HG02678 (cell line): ENCODE measurements around the gene BBOF1.

Experiments
- ATAC-seq: cut with Tn5 transposase; IDR thresholded peaks from one replicate; pipeline ENCODE4 v1.9.1; 2021; ENCODE audit warnings: mild to moderate bottlenecking, moderate library complexity; ENCODE audit not compliant: unreplicated experiment

BBOF1 gene

GRCh38 chr14:74019408-74020137 lies 424 bp downstream of the BBOF1 start:
- no peak for ATAC-seq

- no peak for ATAC-seq
Observed at GRCh38 chr14:74022346-74022745, 3.2 kb downstream of the BBOF1 start.

GRCh38 chr14:74029136-74029535 lies 10.0 kb downstream of the BBOF1 start:
- no peak for ATAC-seq

GRCh38 chr14:74034572-74034971 lies 15.4 kb downstream of the BBOF1 start:
- no peak for ATAC-seq

- ATAC-seq, result no peak
Observed at GRCh38 chr14:74035556-74035955, 16.4 kb downstream of the BBOF1 start.

GRCh38 chr14:74038020-74038859 lies 19.1 kb downstream of the BBOF1 start:
- ATAC-seq, result no peak

- no peak for ATAC-seq
Observed at GRCh38 chr14:74042296-74042695, 23.1 kb downstream of the BBOF1 start.

- no peak for ATAC-seq
Observed at GRCh38 chr14:74045522-74045921, 26.4 kb downstream of the BBOF1 start.

GRCh38 chr14:74048281-74048680 lies 29.1 kb downstream of the BBOF1 start:
- ATAC-seq, result no peak

- ATAC-seq, result no peak
Observed at GRCh38 chr14:74049876-74050495, 30.8 kb downstream of the BBOF1 start.

GRCh38 chr14:74062809-74063150 lies 43.6 kb downstream of the BBOF1 start:
- ATAC-seq, result no peak

GRCh38 chr14:74064426-74064825 lies 45.3 kb downstream of the BBOF1 start:
- ATAC-seq, result no peak

GRCh38 chr14:74064883-74065282 lies 45.7 kb downstream of the BBOF1 start:
- ATAC-seq, result no peak

GRCh38 chr14:74065746-74066575 lies 46.8 kb downstream of the BBOF1 start:
- ATAC-seq, result no peak

GRCh38 chr14:74077401-74077800 lies 58.3 kb downstream of the BBOF1 start:
- no peak for ATAC-seq

- ATAC-seq, result no peak
Observed at GRCh38 chr14:74080820-74081460, 61.8 kb downstream of the BBOF1 start.

- ATAC-seq, result no peak
Observed at GRCh38 chr14:74081491-74081890, 62.3 kb downstream of the BBOF1 start.

GRCh38 chr14:74083161-74083560 lies 64.0 kb downstream of the BBOF1 start:
- ATAC-seq, result no peak

GRCh38 chr14:74083784-74084276 lies 64.7 kb downstream of the BBOF1 start:
- ATAC-seq, result peak; percentile 9

GRCh38 chr14:74084277-74085046 lies 65.3 kb downstream of the BBOF1 start, which contains the start of the genes ALDH6A1 and LIN52:
Gene ALDH6A1 (minus strand): TSS chr14:74084453. CDS start chr14:74084394, 59 bp downstream.
Gene LIN52 (plus strand): TSS chr14:74084956. CDS start chr14:74084975, 19 bp downstream.
- ATAC-seq, result peak; percentile 89
